Femur (tissue), 1 donor: ENCODE measurements around the gene GPR176.

Experiments
- DNase-seq: peaks from one replicate; pipeline ENCODE4 v3.0.0-alpha.2; 2017

GPR176 gene

GRCh38 chr15:39781147-39781966, 138.7 kb downstream of the GPR176 start:
- DNase-seq, result no peak

- no peak for DNase-seq
Measured at GRCh38 chr15:39778021-39778420, 142.0 kb downstream of the GPR176 start.

GRCh38 chr15:39777496-39777895, 142.6 kb downstream of the GPR176 start:
- DNase-seq, result no peak

GRCh38 chr15:39776068-39776467, 144.0 kb downstream of the GPR176 start:
- no peak for DNase-seq

- DNase-seq, result no peak
Measured at GRCh38 chr15:39774688-39775267, 145.3 kb downstream of the GPR176 start.

GRCh38 chr15:39770748-39771689, 149.0 kb downstream of the GPR176 start:
- DNase-seq, result peak; percentile 63

- no peak for DNase-seq
Measured at GRCh38 chr15:39767921-39768320, 152.1 kb downstream of the GPR176 start.

- DNase-seq, result no peak
Measured at GRCh38 chr15:39761006-39761405, 159.1 kb downstream of the GPR176 start.

- no peak for DNase-seq
Measured at GRCh38 chr15:39756806-39757522, 163.1 kb downstream of the GPR176 start.

GRCh38 chr15:39752991-39753390, 167.1 kb downstream of the GPR176 start:
- no peak for DNase-seq

GRCh38 chr15:39752246-39752645, 167.8 kb downstream of the GPR176 start:
- DNase-seq, result no peak
